ENCODE data around the gene SFT2D3.

DNA sequence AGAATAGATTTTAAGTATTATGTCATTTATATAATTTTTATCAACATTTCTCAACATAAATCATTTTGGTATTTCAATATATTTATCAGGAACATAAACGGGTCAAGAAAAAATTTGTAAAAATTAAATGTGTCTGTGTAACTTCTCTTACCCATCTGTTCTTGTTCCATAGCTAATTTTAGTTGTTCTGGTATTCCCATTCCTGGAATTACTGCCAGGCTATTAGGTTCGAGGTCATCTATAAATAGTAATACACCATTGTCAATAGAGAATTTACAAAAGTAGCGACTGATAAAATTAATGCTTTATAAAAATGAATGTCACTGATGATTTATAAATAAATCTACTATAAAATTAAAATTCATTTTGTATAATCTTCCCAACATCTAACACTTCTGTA is 21.5 kb downstream of the SFT2D3 start:
- TF ChIP-seq POLR2AphosphoS5 (IDR thresholded peaks at IDR 0.05; ENCODE audit: borderline replicate concordance, low read depth, low read length) = no peak
- no peak for TF ChIP-seq EZH2 (IDR thresholded peaks at IDR 0.05)
- TF ChIP-seq FOXP2 (optimal IDR thresholded peaks at IDR 0.05; ENCODE audit: control extremely low read depth, extremely low read length, insufficient read depth) = no peak
